Trophoblast cell (in vitro differentiated cells and primary cell): Measurements from ENCODE around the gene PLEKHA3.
A peak's percentile ranks its signal among the peaks of the same experiment; 100 is the strongest.

Source experiments
- DNase-seq, 2 donors: peaks; one replicate each; pipeline ENCODE4 v3.0.0-alpha.2; 2016
- H2AFZ ChIP-seq: 2 replicates; pipeline ENCODE4 v1.6.1; 2013; ENCODE audit warnings: low read length, moderate library complexity, mild to moderate bottlenecking; ENCODE audit not compliant: insufficient read depth, poor library complexity
- H2AK5ac ChIP-seq: 2 replicates; pipeline ENCODE4 v1.6.1; 2013; ENCODE audit warnings: mild to moderate bottlenecking, low read length
- H2BK120ac ChIP-seq: 2 replicates; pipeline ENCODE4 v1.6.1; 2013; ENCODE audit warnings: low read length, mild to moderate bottlenecking, moderate library complexity; ENCODE audit not compliant: insufficient read depth, poor library complexity
- H2BK12ac ChIP-seq: 2 replicates; pipeline ENCODE4 v1.6.1; 2013; ENCODE audit warnings: mild to moderate bottlenecking, low read length, moderate library complexity
- H2BK5ac ChIP-seq: 2 replicates; pipeline ENCODE4 v1.6.1; 2013; ENCODE audit warnings: low read length, low read depth, moderate library complexity, mild to moderate bottlenecking; ENCODE audit not compliant: poor library complexity
- H3K14ac ChIP-seq: 2 replicates; pipeline ENCODE4 v1.6.1; 2013; ENCODE audit warnings: mild to moderate bottlenecking, low read length
- H3K18ac ChIP-seq: 2 replicates; pipeline ENCODE4 v1.6.1; 2013; ENCODE audit warnings: mild to moderate bottlenecking, low read length
- H3K23ac ChIP-seq: 2 replicates; pipeline ENCODE4 v1.6.1; 2013; ENCODE audit warnings: low read length
- H3K27ac ChIP-seq: 2 replicates; pipeline ENCODE4 v1.5.1; 2013; ENCODE audit warnings: low read depth, mild to moderate bottlenecking, inconsistent platforms, low read length, moderate library complexity
- H3K27me3 ChIP-seq: 2 replicates; pipeline ENCODE4 v1.6.1; 2013; ENCODE audit warnings: inconsistent platforms, mild to moderate bottlenecking, low read length, moderate library complexity; ENCODE audit not compliant: insufficient read depth
- H3K36me3 ChIP-seq, 2 experiments: 1 replicate in 1 of 2; 2 replicates in 1 of 2; pipeline ENCODE4 v1.6.1; 2013; ENCODE audit warnings: low read length in 2 of 2, mild to moderate bottlenecking in 2 of 2, moderate library complexity in 1 of 2; ENCODE audit not compliant: insufficient read depth in 2 of 2, control insufficient read depth in 1 of 2
- H3K4ac ChIP-seq: 2 replicates; pipeline ENCODE4 v1.6.1; 2013; ENCODE audit warnings: low read depth, mild to moderate bottlenecking, low read length, moderate library complexity
- H3K4me1 ChIP-seq, 2 experiments: 1 replicate in 1 of 2; 2 replicates in 1 of 2; pipeline ENCODE4 v1.6.1; 2013; ENCODE audit warnings: low read length in 2 of 2, mild to moderate bottlenecking in 2 of 2, moderate library complexity in 1 of 2; ENCODE audit not compliant: insufficient read depth in 2 of 2, control insufficient read depth in 1 of 2
- H3K4me2 ChIP-seq: 2 replicates; pipeline ENCODE4 v1.6.1; 2013; ENCODE audit warnings: inconsistent platforms, mild to moderate bottlenecking, low read length, moderate library complexity
- H3K4me3 ChIP-seq: 2 replicates; pipeline ENCODE4 v1.5.1; 2013; ENCODE audit warnings: mild to moderate bottlenecking, low read depth, low read length, inconsistent platforms
- H3K79me1 ChIP-seq: one replicate; pipeline ENCODE4 v1.6.1; 2013; ENCODE audit warnings: low read length
- H3K79me2 ChIP-seq: 2 replicates; pipeline ENCODE4 v1.6.1; 2013; ENCODE audit warnings: low read length, mild to moderate bottlenecking; ENCODE audit not compliant: control insufficient read depth, insufficient read depth, poor library complexity
- H3K9ac ChIP-seq: 2 replicates; pipeline ENCODE4 v1.6.1; 2013; ENCODE audit warnings: mild to moderate bottlenecking, low read length
- H3K9me3 ChIP-seq: 2 replicates; pipeline ENCODE4 v1.6.1; 2013; ENCODE audit warnings: low read depth, mild to moderate bottlenecking, control low read depth, inconsistent platforms, low read length; ENCODE audit not compliant: insufficient read depth
- H4K12ac ChIP-seq: 2 replicates; pipeline ENCODE4 v1.6.1; 2013; ENCODE audit warnings: low read depth, mild to moderate bottlenecking, low read length, moderate library complexity
- H4K8ac ChIP-seq: 2 replicates; pipeline ENCODE4 v1.6.1; 2013; ENCODE audit warnings: low read depth, mild to moderate bottlenecking, low read length, moderate library complexity
- H4K91ac ChIP-seq: one replicate; pipeline ENCODE4 v1.6.1; 2013; ENCODE audit warnings: low read depth, mild to moderate bottlenecking, low read length, moderate library complexity
- WGBS: extraction: QIAGEN DNeasy Blood & Tissue Kit; methylation state at CpG from one replicate; pipeline ENCODE4 v1.1.7; 2013; ENCODE audit warnings: missing lambda C conversion rate; ENCODE audit not compliant: insufficient read length, insufficient coverage; ENCODE audit errors: extremely low coverage; 5-methylcytosine and 5-hydroxymethylcytosine counted together

The PLEKHA3 gene

GRCh38 chr2:178479275-178479616, 1.0 kb upstream of the PLEKHA3 start:
- no peak overlapping the region for H3K23ac ChIP-seq
- no peaks in the 10 kb centered on the region for H3K9me3 ChIP-seq

GRCh38 chr2:178479758-178480226, 465 bp upstream of the PLEKHA3 start:
- DNase-seq, result peak in 1 of 2 donors; percentile 2
- Histone ChIP-seq H3K9ac (no peak overlapping the region), H3K79me2 (no peaks in the 10 kb centered on the region), H3K18ac (no peak overlapping the region), H4K8ac (peak overlapping the region; percentile 58), H3K79me1 (peaks cover 2% of the 10 kb centered on the region), H2BK12ac (no peak overlapping the region), H2BK120ac (no peak overlapping the region), H3K9me3 (no peaks in the 10 kb centered on the region), H3K23ac (no peak overlapping the region), H3K4me1 (peaks cover 0 to 2% of the 10 kb centered on the region in 2 experiments), H4K12ac (peak overlapping the region; percentile 46), H2BK5ac (no peak overlapping the region), H2AFZ (peak overlapping the region; percentile 70), H3K27ac (no peak overlapping the region), H2AK5ac (no peak overlapping the region), H3K4me3 (peak overlapping the region; percentile 87), H3K14ac (no peak overlapping the region), H3K4ac (no peak overlapping the region), H3K36me3 (no peaks in the 10 kb centered on the region), H3K27me3 (no peaks in the 10 kb centered on the region), H3K4me2 (peak overlapping the region; percentile 66), H4K91ac (no peak overlapping the region)
- no CpG with 5 or more reads among the region's 19 CpGs for WGBS

More at GRCh38 chr2:178479275-178479616, 1.0 kb upstream of the PLEKHA3 start:
- Histone ChIP-seq H2BK12ac (no peak overlapping the region), H2AK5ac (no peak overlapping the region), H2BK120ac (no peak overlapping the region), H3K79me2 (no peaks in the 10 kb centered on the region), H3K4me1 (peaks cover 0 to 2% of the 10 kb centered on the region in 2 experiments), H2AFZ (no peak overlapping the region), H3K79me1 (peaks cover 2% of the 10 kb centered on the region), H3K4ac (no peak overlapping the region), H3K14ac (no peak overlapping the region), H3K18ac (no peak overlapping the region), H3K4me3 (no peak overlapping the region), H3K27ac (no peak overlapping the region), H2BK5ac (no peak overlapping the region), H4K12ac (no peak overlapping the region), H3K36me3 (no peaks in the 10 kb centered on the region), H3K4me2 (peak overlapping the region; percentile 97), H3K27me3 (no peaks in the 10 kb centered on the region), H4K91ac (no peak overlapping the region), H3K9ac (no peak overlapping the region), H4K8ac (no peak overlapping the region)
- 100% methylated on average over 1 of the region's 4 CpGs for WGBS
- no peak for DNase-seq

DNA sequence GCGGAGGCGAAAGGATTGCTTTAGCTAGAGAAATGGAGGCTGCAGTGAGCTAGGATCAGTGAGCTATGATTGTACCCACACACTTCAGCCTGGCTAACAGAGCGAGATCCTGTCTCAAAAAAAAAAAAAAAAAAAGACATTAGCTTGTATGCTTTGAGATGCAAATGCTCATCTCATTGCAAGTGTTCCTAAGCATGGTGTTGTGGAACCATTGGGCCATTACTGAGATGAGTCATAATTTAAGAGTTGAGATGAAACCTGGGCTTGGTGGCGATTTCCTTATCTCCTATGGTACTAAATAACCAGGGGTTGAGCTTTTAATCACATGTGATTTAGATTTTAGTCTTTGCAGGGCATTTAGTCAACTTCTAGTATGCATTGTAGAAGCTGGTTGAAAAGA, 2.2 kb downstream of the PLEKHA3 start:
- H3K9me3 ChIP-seq, result no peaks in the 10 kb centered on the region
- no peak overlapping the region for H2AK5ac ChIP-seq
- no peak overlapping the region for H2AFZ ChIP-seq
- H2BK12ac ChIP-seq, result no peak overlapping the region
- H3K18ac ChIP-seq, result no peak overlapping the region
- H3K4me1 ChIP-seq, result peaks cover 0 to 2% of the 10 kb centered on the region in 2 experiments
- no peak overlapping the region for H4K8ac ChIP-seq
- no peak overlapping the region for H3K4me3 ChIP-seq
- no peak overlapping the region for H2BK120ac ChIP-seq
- no peak overlapping the region for H3K23ac ChIP-seq
- H2BK5ac ChIP-seq, result no peak overlapping the region
- H3K4ac ChIP-seq, result no peak overlapping the region
- WGBS, result no CpG with 5 or more reads among the region's 4 CpGs
- H3K27ac ChIP-seq, result no peak overlapping the region
- no peak overlapping the region for H3K4me2 ChIP-seq
- no peak overlapping the region for H4K12ac ChIP-seq
- no peaks in the 10 kb centered on the region for H3K36me3 ChIP-seq
- peaks cover 2% of the 10 kb centered on the region for H3K79me1 ChIP-seq
- no peaks in the 10 kb centered on the region for H3K27me3 ChIP-seq
- no peak overlapping the region for H4K91ac ChIP-seq
- no peak overlapping the region for H3K9ac ChIP-seq
- H3K14ac ChIP-seq, result no peak overlapping the region
- H3K79me2 ChIP-seq, result no peaks in the 10 kb centered on the region
- peak in 1 of 2 donors; percentile 7 for DNase-seq

- WGBS, result no CpG with 5 or more reads among the region's 6 CpGs
- H3K4me1 ChIP-seq, result peaks cover 0 to under 1% of the 10 kb centered on the region in 2 experiments
Measured at GRCh38 chr2:178484245-178485041, 4.2 kb downstream of the PLEKHA3 start.

More at GRCh38 chr2:178484245-178485041, 4.2 kb downstream of the PLEKHA3 start:
- Histone ChIP-seq H3K27ac (no peak overlapping the region), H2AK5ac (no peak overlapping the region), H3K18ac (no peak overlapping the region), H3K36me3 (no peaks in the 10 kb centered on the region), H3K14ac (no peak overlapping the region), H4K12ac (no peak overlapping the region), H3K9ac (no peak overlapping the region), H3K4me3 (no peak overlapping the region), H3K79me2 (no peaks in the 10 kb centered on the region), H3K23ac (no peak overlapping the region), H2BK12ac (no peak overlapping the region), H3K9me3 (no peaks in the 10 kb centered on the region), H4K8ac (no peak overlapping the region), H3K79me1 (peaks cover 2% of the 10 kb centered on the region), H3K4ac (no peak overlapping the region), H2BK5ac (no peak overlapping the region), H4K91ac (no peak overlapping the region), H2AFZ (no peak overlapping the region), H3K27me3 (no peaks in the 10 kb centered on the region), H3K4me2 (no peak overlapping the region), H2BK120ac (no peak overlapping the region)
- no peak for DNase-seq
